Placental epithelial cell (primary cell): ENCODE results near the gene SFR1. TPM values are rescaled to one million over a fixed set of nuclear protein-coding genes. Genes with fewer than 3 reads are reported as not detected.

Source experiments
- total RNA-seq: library from RNA; depleted of rRNA; stranded (reverse); fragments of >200 nt; gene quantifications from 2 replicates; pipeline ENCODE4 v1.2.3, GENCODE V29; 2012

The SFR1 gene
- total RNA-seq = 10.8 and 11.4 TPM in 2 replicates

GRCh38 chr10:104121485-104122224 is at the start of gene SFR1:
SFR1 (plus strand) TSS chr10:104122171; CDS start chr10:104122184, 13 bp downstream.

GRCh38 chr10:104085801-104086400 is 36.1 kb upstream of the SFR1 start, which contains the start of gene COL17A1:
COL17A1 (minus strand) TSS chr10:104085880; CDS start chr10:104080673, 5,207 bp downstream.

Other genes starting within 250 kb of the SFR1 start
- gene STN1, start 204.0 kb upstream of the SFR1 start, total RNA-seq = 55.2 and 64.4 TPM in 2 replicates
- 80.0 and 137 TPM in 2 replicates for gene SLK, start 155.0 kb upstream of the SFR1 start, total RNA-seq
- gene COL17A1, start 36.3 kb upstream of the SFR1 start, total RNA-seq = 1,169 and 1,337 TPM in 2 replicates
- 0.11 and 1.6 TPM in 2 replicates for gene CFAP43, start 110.2 kb downstream of the SFR1 start, total RNA-seq
- gene GSTO1, start 132.7 kb downstream of the SFR1 start, total RNA-seq = 85.2 and 161 TPM in 2 replicates
- 19.6 and 20.5 TPM in 2 replicates for gene GSTO2, start 147.0 kb downstream of the SFR1 start, total RNA-seq
- gene ITPRIP, start 216.3 kb downstream of the SFR1 start, total RNA-seq = 6.8 and 7.9 TPM in 2 replicates
- gene CFAP58, start 231.7 kb downstream of the SFR1 start, total RNA-seq = 0.11 and 0.39 TPM in 2 replicates